ENCODE data around the gene FMR1NB. TPM values are rescaled to one million over a fixed set of nuclear protein-coding genes. Genes with fewer than 3 reads are reported as not detected.

Gene FMR1NB
- total and polyA plus RNA-seq, 2 donors = 0.05 to 0.09 TPM

DNA sequence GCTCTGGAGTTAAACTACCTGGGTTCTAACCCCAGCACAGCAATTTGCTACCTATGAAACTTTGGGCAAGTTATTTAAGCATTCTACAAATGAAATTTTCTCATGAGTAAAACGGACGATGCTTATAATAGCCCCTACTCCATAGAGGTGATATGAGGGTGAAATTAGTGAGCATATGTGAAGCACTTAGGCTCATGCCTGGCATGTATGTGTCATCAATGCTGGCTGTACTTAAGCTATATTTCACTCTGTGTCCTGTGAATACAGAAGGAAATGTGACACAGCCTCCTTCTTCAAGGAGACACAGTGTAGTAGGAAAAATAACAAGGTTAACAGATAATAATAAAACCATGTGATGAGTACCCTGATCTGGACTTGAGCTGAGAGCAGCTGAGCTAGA, 20.4 kb upstream of the FMR1NB start:
- WGBS = 97% methylated on average over 2 of the region's 2 CpGs
- no peaks in the 10 kb centered on the region for H3K4me1 ChIP-seq (ENCODE audit: control insufficient read depth in 2 of 2, insufficient read depth in 2 of 2, low read length in 2 of 2)
- no peaks in the 10 kb centered on the region for H3K27me3 ChIP-seq (ENCODE audit: control insufficient read depth in 2 of 2, insufficient read depth in 1 of 2, low read length in 1 of 2)
- H3K9me3 ChIP-seq (ENCODE audit: control insufficient read depth in 2 of 2, insufficient read depth in 1 of 2, low read length in 1 of 2) = no peaks in the 10 kb centered on the region
- no peak overlapping the region for H3K4me3 ChIP-seq (ENCODE audit: low read length in 2 of 2)
- no peak overlapping the region for H3K27ac ChIP-seq (ENCODE audit: low read depth in 1 of 2, low read length in 1 of 2)
- no peak for DNase-seq (ENCODE audit: low read depth in 6 of 9, low spot score in 9 of 9)
- no peaks in the 10 kb centered on the region for H3K36me3 ChIP-seq (ENCODE audit: control insufficient read depth in 2 of 2, insufficient read depth in 2 of 2, low read length in 1 of 2)

DNA sequence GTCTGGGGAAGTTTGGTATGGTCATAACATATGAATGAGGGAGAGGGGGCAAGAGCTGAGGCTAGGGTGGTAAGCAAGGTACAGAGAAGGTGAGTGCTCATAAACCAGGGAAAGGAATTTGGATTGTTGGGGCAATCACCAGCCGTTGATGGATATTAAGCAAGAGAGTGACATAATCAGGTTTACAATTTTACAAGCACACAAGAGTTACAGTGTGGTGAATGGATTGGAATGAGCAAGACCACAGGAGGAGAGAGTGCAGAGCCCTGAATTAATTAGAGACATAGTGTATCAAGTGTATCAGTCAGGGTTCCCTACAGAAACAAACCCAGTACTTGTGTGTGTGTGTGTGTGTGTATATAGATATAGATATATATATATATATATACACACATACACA, 18.7 kb upstream of the FMR1NB start:
- Histone ChIP-seq H3K9me3 (ENCODE audit: control insufficient read depth in 2 of 2, insufficient read depth in 1 of 2, low read length in 1 of 2) (no peaks in the 10 kb centered on the region), H3K27me3 (ENCODE audit: control insufficient read depth in 2 of 2, insufficient read depth in 1 of 2, low read length in 1 of 2) (no peaks in the 10 kb centered on the region), H3K36me3 (ENCODE audit: control insufficient read depth in 2 of 2, insufficient read depth in 2 of 2, low read length in 1 of 2) (no peaks in the 10 kb centered on the region), H3K27ac (ENCODE audit: low read depth in 1 of 2, low read length in 1 of 2) (no peak overlapping the region), H3K4me1 (ENCODE audit: control insufficient read depth in 2 of 2, insufficient read depth in 2 of 2, low read length in 2 of 2) (no peaks in the 10 kb centered on the region), H3K4me3 (ENCODE audit: low read length in 2 of 2) (no peak overlapping the region)
- 91% methylated on average over 1 of the region's 1 CpG for WGBS
- DNase-seq (ENCODE audit: low read depth in 6 of 9, low spot score in 9 of 9) = no peak

DNA sequence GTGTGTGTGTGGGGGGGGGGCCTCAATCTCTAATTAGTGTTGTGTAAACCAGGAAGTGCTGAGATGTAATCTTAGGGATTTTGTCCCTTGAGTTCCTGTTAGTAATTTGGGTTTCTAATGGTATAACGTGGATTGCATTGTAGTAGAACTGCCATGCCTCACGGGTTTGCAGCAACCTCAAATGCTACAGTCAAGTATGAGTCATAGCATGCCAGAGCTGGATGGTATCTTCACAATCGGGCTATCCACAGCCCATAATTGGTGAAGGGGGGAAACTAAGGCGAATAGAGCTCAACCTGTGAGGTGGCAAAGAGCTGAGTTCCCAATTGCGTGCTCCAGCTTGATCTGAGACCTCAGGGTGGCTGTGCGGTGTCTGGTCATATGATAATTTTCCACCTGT, 2.2 kb upstream of the FMR1NB start:
- H3K4me3 ChIP-seq (ENCODE audit: low read length in 2 of 2) = no peak overlapping the region
- 89% methylated on average over 6 of the region's 6 CpGs for WGBS
- H3K9me3 ChIP-seq (ENCODE audit: control insufficient read depth in 2 of 2, insufficient read depth in 1 of 2, low read length in 1 of 2) = no peaks in the 10 kb centered on the region
- H3K27ac ChIP-seq (ENCODE audit: low read depth in 1 of 2, low read length in 1 of 2) = no peak overlapping the region
- H3K4me1 ChIP-seq (ENCODE audit: control insufficient read depth in 2 of 2, insufficient read depth in 2 of 2, low read length in 2 of 2) = no peaks in the 10 kb centered on the region
- H3K36me3 ChIP-seq (ENCODE audit: control insufficient read depth in 2 of 2, insufficient read depth in 2 of 2, low read length in 1 of 2) = no peaks in the 10 kb centered on the region
- H3K27me3 ChIP-seq (ENCODE audit: control insufficient read depth in 2 of 2, insufficient read depth in 1 of 2, low read length in 1 of 2) = no peaks in the 10 kb centered on the region
- DNase-seq (ENCODE audit: low read depth in 6 of 9, low spot score in 9 of 9) = no peak

DNA sequence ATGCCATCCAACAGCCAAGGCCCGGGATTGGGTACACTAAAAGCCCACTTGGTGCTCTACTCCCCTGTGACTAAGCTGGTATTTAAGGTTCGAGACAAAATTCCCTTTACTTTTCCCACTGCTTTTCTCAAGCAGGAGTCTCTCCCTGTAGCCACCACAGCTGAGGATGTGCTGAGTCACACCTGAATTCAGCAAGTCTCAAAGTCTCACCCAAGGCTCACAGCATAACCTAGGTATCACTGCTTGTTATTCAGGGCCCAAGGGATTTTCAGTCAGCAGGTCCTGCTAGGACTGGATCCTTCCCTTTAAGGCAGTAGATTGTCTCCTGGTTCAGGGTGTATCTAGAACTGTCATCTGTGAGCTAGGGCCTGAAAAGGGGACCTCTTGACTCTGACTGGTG, 39.2 kb downstream of the FMR1NB start:
- Histone ChIP-seq H3K4me1 (ENCODE audit: control insufficient read depth in 2 of 2, insufficient read depth in 2 of 2, low read length in 2 of 2) (no peaks in the 10 kb centered on the region), H3K4me3 (ENCODE audit: low read length in 2 of 2) (no peak overlapping the region), H3K27me3 (ENCODE audit: control insufficient read depth in 2 of 2, insufficient read depth in 1 of 2, low read length in 1 of 2) (no peaks in the 10 kb centered on the region), H3K36me3 (ENCODE audit: control insufficient read depth in 2 of 2, insufficient read depth in 2 of 2, low read length in 1 of 2) (no peaks in the 10 kb centered on the region), H3K27ac (ENCODE audit: low read depth in 1 of 2, low read length in 1 of 2) (no peak overlapping the region), H3K9me3 (ENCODE audit: control insufficient read depth in 2 of 2, insufficient read depth in 1 of 2, low read length in 1 of 2) (no peaks in the 10 kb centered on the region)
- 96% methylated on average over 2 of the region's 2 CpGs for WGBS
- no peak for DNase-seq (ENCODE audit: low read depth in 6 of 9, low spot score in 9 of 9)

DNA sequence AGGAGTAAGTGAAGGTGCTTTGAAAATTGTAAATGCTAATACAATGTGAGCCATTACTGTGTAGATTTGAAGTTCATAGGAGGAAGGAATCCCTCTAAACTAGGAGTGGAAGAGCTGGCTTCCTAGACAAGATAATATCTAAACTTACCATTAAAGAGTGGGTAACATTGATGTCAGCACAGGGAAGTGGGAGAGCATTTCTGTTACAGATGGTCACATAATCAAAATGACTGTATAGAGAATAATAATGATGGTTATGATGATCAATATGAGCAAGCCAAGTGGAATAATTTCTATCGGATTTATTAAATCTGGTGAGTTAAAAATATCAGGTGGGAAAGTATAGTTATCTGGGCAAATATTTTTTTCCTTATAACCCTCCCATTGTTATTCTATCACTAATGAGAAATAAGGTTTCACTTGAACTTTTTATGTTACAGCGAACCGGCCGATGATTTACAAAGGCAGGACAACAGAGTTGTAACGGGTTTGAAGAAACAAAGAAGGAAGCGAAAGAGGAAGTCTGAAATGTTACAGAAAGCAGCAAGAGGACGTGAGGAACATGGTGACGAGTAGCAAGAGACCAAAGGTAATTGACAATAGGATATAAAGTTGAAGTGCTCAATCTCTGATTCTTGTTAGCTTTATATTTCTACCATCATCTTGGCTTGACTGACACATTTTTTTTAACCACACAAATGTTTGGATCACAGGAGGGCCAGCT, 43.5 kb downstream of the FMR1NB start:
- Histone ChIP-seq H3K27ac (ENCODE audit: low read depth in 1 of 2, low read length in 1 of 2) (no peak overlapping the region), H3K4me1 (ENCODE audit: control insufficient read depth in 2 of 2, insufficient read depth in 2 of 2, low read length in 2 of 2) (no peaks in the 10 kb centered on the region), H3K27me3 (ENCODE audit: control insufficient read depth in 2 of 2, insufficient read depth in 1 of 2, low read length in 1 of 2) (no peaks in the 10 kb centered on the region), H3K36me3 (ENCODE audit: control insufficient read depth in 2 of 2, insufficient read depth in 2 of 2, low read length in 1 of 2) (no peaks in the 10 kb centered on the region), H3K4me3 (ENCODE audit: low read length in 2 of 2) (no peak overlapping the region), H3K9me3 (ENCODE audit: control insufficient read depth in 2 of 2, insufficient read depth in 1 of 2, low read length in 1 of 2) (no peaks in the 10 kb centered on the region)
- DNase-seq (ENCODE audit: low read depth in 6 of 9, low spot score in 9 of 9) = no peak
- 36% methylated on average over 8 of the region's 8 CpGs for WGBS

DNA sequence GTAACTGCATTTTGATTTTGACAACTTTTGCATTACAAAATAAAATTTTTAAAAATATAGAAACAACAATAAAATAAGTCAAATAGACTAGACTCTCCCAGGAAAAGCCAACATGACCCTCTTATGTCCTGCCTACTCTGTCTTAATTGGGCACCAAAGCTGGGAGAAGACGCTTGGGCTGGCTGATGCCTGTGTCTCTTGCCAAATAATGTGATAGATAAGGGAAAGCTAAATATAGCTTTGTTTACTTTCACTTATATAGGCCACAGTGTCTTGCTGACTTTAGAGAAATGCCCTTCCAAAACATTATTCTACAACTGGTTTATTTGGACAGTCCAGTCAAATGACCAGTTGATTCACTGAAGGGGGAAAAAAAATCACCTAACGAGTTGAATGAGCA, 54.2 kb downstream of the FMR1NB start:
- Histone ChIP-seq H3K36me3 (ENCODE audit: control insufficient read depth in 2 of 2, insufficient read depth in 2 of 2, low read length in 1 of 2) (no peaks in the 10 kb centered on the region), H3K27me3 (ENCODE audit: control insufficient read depth in 2 of 2, insufficient read depth in 1 of 2, low read length in 1 of 2) (no peaks in the 10 kb centered on the region), H3K9me3 (ENCODE audit: control insufficient read depth in 2 of 2, insufficient read depth in 1 of 2, low read length in 1 of 2) (no peaks in the 10 kb centered on the region), H3K27ac (ENCODE audit: low read depth in 1 of 2, low read length in 1 of 2) (no peak overlapping the region), H3K4me3 (ENCODE audit: low read length in 2 of 2) (no peak overlapping the region), H3K4me1 (ENCODE audit: control insufficient read depth in 2 of 2, insufficient read depth in 2 of 2, low read length in 2 of 2) (no peaks in the 10 kb centered on the region)
- no peak for DNase-seq (ENCODE audit: low read depth in 6 of 9, low spot score in 9 of 9)
- WGBS = 98% methylated on average over 2 of the region's 2 CpGs

DNA sequence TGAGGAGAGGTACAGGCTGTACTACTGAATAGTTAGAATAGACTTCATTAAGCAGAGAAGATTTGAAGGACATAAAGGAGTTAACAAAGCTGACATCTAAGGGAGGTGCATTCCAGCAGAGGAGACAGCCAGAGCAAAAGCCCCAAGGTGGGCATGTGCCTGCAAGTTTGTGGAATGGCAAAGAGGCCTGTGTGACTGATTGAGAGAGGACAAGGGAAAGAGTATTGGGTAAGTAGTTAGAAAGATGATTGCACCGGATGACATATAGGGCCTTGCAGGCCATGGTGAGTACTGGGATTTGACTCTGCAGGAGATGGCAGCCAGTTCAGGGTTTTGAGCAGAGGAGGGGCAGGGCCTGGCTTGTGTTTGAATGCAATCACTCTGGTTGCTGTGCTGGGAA, 55.9 kb downstream of the FMR1NB start:
- Histone ChIP-seq H3K27me3 (ENCODE audit: control insufficient read depth in 2 of 2, insufficient read depth in 1 of 2, low read length in 1 of 2) (no peaks in the 10 kb centered on the region), H3K36me3 (ENCODE audit: control insufficient read depth in 2 of 2, insufficient read depth in 2 of 2, low read length in 1 of 2) (no peaks in the 10 kb centered on the region), H3K4me3 (ENCODE audit: low read length in 2 of 2) (no peak overlapping the region), H3K9me3 (ENCODE audit: control insufficient read depth in 2 of 2, insufficient read depth in 1 of 2, low read length in 1 of 2) (no peaks in the 10 kb centered on the region), H3K4me1 (ENCODE audit: control insufficient read depth in 2 of 2, insufficient read depth in 2 of 2, low read length in 2 of 2) (no peaks in the 10 kb centered on the region), H3K27ac (ENCODE audit: low read depth in 1 of 2, low read length in 1 of 2) (no peak overlapping the region)
- WGBS = 93% methylated on average over 1 of the region's 1 CpG
- no peak for DNase-seq (ENCODE audit: low read depth in 6 of 9, low spot score in 9 of 9)

DNA sequence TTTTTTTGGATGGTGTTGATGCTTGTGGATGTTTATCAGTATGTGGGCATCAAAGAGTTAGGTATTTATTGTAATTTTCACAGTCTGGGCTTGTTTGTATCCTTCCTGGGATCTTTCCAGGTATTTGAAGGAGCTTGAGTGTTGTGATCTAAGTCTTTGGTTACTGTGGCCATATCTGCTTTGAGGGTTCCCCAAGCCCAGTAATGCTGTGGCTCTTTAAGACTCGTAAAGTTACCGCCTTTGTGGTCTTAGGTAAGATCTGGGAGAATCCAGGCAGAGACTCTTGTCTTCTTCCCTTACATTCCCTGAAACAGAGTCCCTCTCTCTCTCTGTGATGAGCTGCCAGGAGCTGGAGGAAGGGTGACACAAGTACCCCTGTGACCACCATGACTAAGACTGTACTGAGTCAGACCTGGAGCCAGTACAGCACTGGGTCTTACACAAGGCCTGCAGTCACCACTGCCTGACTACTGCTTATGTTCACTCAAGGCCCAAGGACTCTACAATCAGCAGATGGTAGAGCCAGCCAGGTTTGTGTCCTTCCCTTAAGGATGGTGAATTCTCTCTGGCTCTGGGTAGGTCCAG, 62.2 kb downstream of the FMR1NB start:
- no peaks in the 10 kb centered on the region for H3K4me1 ChIP-seq (ENCODE audit: control insufficient read depth in 2 of 2, insufficient read depth in 2 of 2, low read length in 2 of 2)
- no peak overlapping the region for H3K27ac ChIP-seq (ENCODE audit: low read depth in 1 of 2, low read length in 1 of 2)
- H3K27me3 ChIP-seq (ENCODE audit: control insufficient read depth in 2 of 2, insufficient read depth in 1 of 2, low read length in 1 of 2) = no peaks in the 10 kb centered on the region
- WGBS = 98% methylated on average over 2 of the region's 2 CpGs
- H3K4me3 ChIP-seq (ENCODE audit: low read length in 2 of 2) = no peak overlapping the region
- no peaks in the 10 kb centered on the region for H3K36me3 ChIP-seq (ENCODE audit: control insufficient read depth in 2 of 2, insufficient read depth in 2 of 2, low read length in 1 of 2)
- H3K9me3 ChIP-seq (ENCODE audit: control insufficient read depth in 2 of 2, insufficient read depth in 1 of 2, low read length in 1 of 2) = peaks cover 0 to 2% of the 10 kb centered on the region in 2 donors
- no peak for DNase-seq (ENCODE audit: low read depth in 6 of 9, low spot score in 9 of 9)

DNA sequence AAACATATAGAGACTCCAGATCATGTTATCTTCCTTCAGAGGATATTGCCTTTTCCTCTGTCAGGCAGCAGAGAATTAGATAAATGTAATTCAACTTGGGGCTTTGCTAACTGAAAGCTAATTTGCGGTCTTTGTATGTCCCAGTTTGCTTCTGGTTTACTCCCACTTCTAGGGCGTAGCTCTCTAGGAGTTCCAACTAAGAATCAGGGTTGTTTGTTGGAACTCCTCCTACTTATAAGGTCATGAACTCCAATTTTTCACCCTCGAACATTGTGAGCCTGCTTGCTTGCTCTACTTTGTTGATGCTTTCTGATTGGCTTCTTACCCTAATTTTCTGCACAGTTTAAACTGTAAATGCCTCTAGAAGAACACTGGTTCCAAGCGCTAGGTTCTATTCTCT, 66.1 kb downstream of the FMR1NB start:
- DNase-seq (ENCODE audit: low read depth in 6 of 9, low spot score in 9 of 9) = no peak
- peaks cover 0 to 2% of the 10 kb centered on the region in 2 donors for H3K9me3 ChIP-seq (ENCODE audit: control insufficient read depth in 2 of 2, insufficient read depth in 1 of 2, low read length in 1 of 2)
- H3K4me3 ChIP-seq (ENCODE audit: low read length in 2 of 2) = no peak overlapping the region

More for the DNA sequence above, 66.1 kb downstream of the FMR1NB start:
- WGBS = 99% methylated on average over 4 of the region's 4 CpGs
- H3K27ac ChIP-seq (ENCODE audit: low read depth in 1 of 2, low read length in 1 of 2) = no peak overlapping the region
- H3K27me3 ChIP-seq (ENCODE audit: control insufficient read depth in 2 of 2, insufficient read depth in 1 of 2, low read length in 1 of 2) = no peaks in the 10 kb centered on the region
- no peaks in the 10 kb centered on the region for H3K36me3 ChIP-seq (ENCODE audit: control insufficient read depth in 2 of 2, insufficient read depth in 2 of 2, low read length in 1 of 2)
- H3K4me1 ChIP-seq (ENCODE audit: control insufficient read depth in 2 of 2, insufficient read depth in 2 of 2, low read length in 2 of 2) = no peaks in the 10 kb centered on the region

Measured in thymus (tissue), 11 donors.